Type B pancreatic cell (in vitro differentiated cells): ENCODE measurements around the gene SDHAF1. TPM values are rescaled to one million over a fixed set of nuclear protein-coding genes. Genes with fewer than 3 reads are reported as not detected.
"Not testable (repeated sequence)": the region's sequence is repeated elsewhere in the genome, so short reads cannot be mapped to it uniquely, and the experiment has no call there.

Experiments used
- DNase-seq: peaks from one replicate; pipeline ENCODE4 v3.0.0; 2021; ENCODE audit warnings: mixed read lengths; ENCODE audit not compliant: unreplicated experiment; ENCODE audit errors: extremely low spot score
- H3K27ac Mint-ChIP-seq: 2 replicates; pipeline ENCODE4 v1.8.0; 2021; ENCODE audit warnings: mild to moderate bottlenecking, mixed read lengths
- H3K27me3 Mint-ChIP-seq: 2 replicates; pipeline ENCODE4 v1.8.0; 2021; ENCODE audit warnings: mixed read lengths
- H3K36me3 Mint-ChIP-seq: 2 replicates; pipeline ENCODE4 v1.8.0; 2021; ENCODE audit warnings: mixed read lengths
- H3K4me1 Mint-ChIP-seq: one replicate; pipeline ENCODE4 v1.8.0; 2021; ENCODE audit warnings: mixed read lengths; ENCODE audit not compliant: unreplicated experiment
- H3K4me3 Mint-ChIP-seq: 2 replicates; pipeline ENCODE4 v1.8.0; 2021; ENCODE audit warnings: mild to moderate bottlenecking, mixed read lengths
- H3K9me3 Mint-ChIP-seq: 2 replicates; pipeline ENCODE4 v1.8.0; 2021; ENCODE audit warnings: mixed read lengths
- long read RNA-seq: library from polyadenylated mRNA; unstranded; transcript quantifications from one replicate; pipeline ENCODE4 v2.0.0, GENCODE V29; 2020
- total RNA-seq: library from RNA; stranded (reverse); gene quantifications from 2 replicates; pipeline ENCODE4 v1.2.1, GENCODE V29; 2021; ENCODE audit warnings: low replicate concordance
- TF ChIP-seq, protein P1 (sequence below): fragments of 200-600 bp; sonication (generic); conservative IDR thresholded peaks from 2 replicates; pipeline ENCODE4 v1.5.0; 2021; ENCODE audit warnings: antibody characterized with exemption, mild to moderate bottlenecking

SDHAF1 gene, protein sequence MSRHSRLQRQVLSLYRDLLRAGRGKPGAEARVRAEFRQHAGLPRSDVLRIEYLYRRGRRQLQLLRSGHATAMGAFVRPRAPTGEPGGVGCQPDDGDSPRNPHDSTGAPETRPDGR
- total RNA-seq, result 16.1 and 17.3 TPM in 2 replicates
- long read RNA-seq, partial matches to known transcripts, result 0 of 2 reads
- long read RNA-seq, other reads (novel, unspliced or antisense), result 0 of 2 reads

DNA sequence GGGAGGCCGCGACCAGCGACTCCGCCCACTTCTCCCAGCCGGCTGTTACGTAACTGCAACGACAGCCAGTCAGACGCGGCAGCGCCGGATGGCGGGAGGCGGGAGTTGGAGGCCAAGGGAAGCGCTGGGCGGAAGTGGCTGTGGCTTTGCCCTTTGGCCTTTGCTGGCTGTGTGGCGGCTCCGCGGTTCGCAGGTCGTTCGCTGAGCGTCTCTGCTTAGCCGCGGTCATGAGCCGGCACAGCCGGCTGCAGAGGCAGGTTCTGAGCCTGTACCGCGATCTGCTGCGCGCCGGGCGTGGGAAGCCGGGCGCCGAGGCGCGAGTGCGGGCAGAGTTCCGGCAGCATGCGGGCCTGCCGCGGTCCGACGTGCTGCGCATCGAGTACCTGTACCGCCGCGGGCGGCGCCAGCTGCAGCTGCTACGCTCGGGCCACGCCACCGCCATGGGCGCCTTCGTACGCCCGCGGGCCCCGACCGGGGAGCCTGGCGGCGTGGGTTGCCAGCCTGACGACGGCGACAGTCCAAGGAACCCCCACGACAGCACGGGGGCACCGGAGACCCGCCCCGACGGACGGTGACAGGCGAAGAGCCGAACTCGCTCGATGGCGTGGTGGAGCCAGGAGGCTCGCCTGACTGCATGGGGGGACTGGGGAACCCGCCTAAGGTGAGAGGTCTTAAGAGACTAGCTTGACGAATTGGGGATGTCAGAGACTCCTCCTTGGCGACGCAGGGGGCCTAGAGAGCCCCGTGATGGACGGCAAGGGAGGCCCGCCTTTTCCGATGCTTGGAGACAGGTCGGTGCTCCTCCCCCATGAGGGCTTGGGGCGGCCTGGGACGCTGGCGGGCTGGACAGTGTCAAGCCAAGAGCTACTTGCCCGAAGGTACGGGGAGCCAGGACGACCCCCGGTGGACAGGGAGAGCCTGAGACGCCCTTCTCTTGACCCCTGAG is at the start of gene SDHAF1:
Gene SDHAF1 (plus strand): TSS at position 141 of the 946 bp plus-strand sequence. CDS start 87 bp downstream, at position 228.
- Mint-ChIP-seq H3K36me3 (peaks cover 8% of the 10 kb centered on the region), H3K27me3 (peaks cover 2% of the 10 kb centered on the region), H3K9me3 (no peaks in the 10 kb centered on the region), H3K4me1 (peaks cover 22% of the 10 kb centered on the region), H3K27ac (peak within 1 kb of the TSS; percentile 92), H3K4me3 (peak within 1 kb of the TSS; percentile 93)
- peak; percentile 92 for DNase-seq
- TF ChIP-seq, protein P1, sequence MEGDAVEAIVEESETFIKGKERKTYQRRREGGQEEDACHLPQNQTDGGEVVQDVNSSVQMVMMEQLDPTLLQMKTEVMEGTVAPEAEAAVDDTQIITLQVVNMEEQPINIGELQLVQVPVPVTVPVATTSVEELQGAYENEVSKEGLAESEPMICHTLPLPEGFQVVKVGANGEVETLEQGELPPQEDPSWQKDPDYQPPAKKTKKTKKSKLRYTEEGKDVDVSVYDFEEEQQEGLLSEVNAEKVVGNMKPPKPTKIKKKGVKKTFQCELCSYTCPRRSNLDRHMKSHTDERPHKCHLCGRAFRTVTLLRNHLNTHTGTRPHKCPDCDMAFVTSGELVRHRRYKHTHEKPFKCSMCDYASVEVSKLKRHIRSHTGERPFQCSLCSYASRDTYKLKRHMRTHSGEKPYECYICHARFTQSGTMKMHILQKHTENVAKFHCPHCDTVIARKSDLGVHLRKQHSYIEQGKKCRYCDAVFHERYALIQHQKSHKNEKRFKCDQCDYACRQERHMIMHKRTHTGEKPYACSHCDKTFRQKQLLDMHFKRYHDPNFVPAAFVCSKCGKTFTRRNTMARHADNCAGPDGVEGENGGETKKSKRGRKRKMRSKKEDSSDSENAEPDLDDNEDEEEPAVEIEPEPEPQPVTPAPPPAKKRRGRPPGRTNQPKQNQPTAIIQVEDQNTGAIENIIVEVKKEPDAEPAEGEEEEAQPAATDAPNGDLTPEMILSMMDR, result no peak

DNA sequence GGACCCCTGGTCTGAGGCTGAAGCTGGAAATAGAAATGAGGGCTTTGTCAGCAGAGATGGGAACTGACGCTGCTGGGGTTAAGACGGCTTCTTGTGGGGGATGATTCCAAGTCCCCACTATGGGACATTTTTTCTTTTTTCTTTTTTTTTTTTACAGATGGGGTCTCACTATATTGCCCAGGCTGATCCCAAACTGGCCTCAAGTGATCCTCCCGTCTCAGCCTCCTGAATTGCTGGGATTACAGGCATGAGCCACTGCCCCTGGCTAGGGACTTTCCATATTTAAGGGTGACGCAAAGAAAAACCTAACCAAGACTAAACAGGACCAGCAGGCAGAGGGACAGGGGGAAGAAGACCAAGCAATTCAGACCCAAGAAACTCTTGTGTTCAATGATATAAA is 48.8 kb upstream of the SDHAF1 start:
- peak overlapping the region; percentile 13 for H3K27ac Mint-ChIP-seq
- H3K36me3 Mint-ChIP-seq, result peaks cover 13% of the 10 kb centered on the region
- no peak for DNase-seq
- peaks cover 4% of the 10 kb centered on the region for H3K4me1 Mint-ChIP-seq
- H3K27me3 Mint-ChIP-seq, result no peaks in the 10 kb centered on the region
- H3K9me3 Mint-ChIP-seq, result no peaks in the 10 kb centered on the region
- H3K4me3 Mint-ChIP-seq, result no peak overlapping the region
- TF ChIP-seq, protein P1, result no peak

DNA sequence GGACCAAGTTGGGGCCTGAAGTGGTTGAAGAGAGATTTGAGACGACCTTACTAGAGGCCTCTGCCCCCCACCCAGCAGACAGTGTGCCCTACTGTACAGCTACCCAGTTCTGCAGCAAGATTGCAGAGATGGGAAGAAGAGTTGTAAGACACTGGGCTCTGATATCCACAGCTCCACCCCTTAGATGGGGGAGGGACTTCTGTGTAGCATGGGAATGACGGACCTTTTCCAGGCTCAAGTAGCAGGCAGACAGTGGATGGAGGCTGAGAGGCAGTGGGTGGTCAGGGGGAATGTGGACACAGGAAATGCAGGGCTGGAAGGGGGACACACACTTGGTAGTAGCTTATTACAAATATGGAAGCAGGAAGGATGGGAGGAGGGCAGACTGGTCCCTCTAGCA is 45.9 kb upstream of the SDHAF1 start:
- no peak for DNase-seq
- H3K4me1 Mint-ChIP-seq, result peaks cover 4% of the 10 kb centered on the region
- no peak overlapping the region for H3K4me3 Mint-ChIP-seq
- no peaks in the 10 kb centered on the region for H3K27me3 Mint-ChIP-seq
- H3K27ac Mint-ChIP-seq, result no peak overlapping the region
- no peaks in the 10 kb centered on the region for H3K9me3 Mint-ChIP-seq
- TF ChIP-seq, protein P1, result no peak
- H3K36me3 Mint-ChIP-seq, result peaks cover 1% of the 10 kb centered on the region

DNA sequence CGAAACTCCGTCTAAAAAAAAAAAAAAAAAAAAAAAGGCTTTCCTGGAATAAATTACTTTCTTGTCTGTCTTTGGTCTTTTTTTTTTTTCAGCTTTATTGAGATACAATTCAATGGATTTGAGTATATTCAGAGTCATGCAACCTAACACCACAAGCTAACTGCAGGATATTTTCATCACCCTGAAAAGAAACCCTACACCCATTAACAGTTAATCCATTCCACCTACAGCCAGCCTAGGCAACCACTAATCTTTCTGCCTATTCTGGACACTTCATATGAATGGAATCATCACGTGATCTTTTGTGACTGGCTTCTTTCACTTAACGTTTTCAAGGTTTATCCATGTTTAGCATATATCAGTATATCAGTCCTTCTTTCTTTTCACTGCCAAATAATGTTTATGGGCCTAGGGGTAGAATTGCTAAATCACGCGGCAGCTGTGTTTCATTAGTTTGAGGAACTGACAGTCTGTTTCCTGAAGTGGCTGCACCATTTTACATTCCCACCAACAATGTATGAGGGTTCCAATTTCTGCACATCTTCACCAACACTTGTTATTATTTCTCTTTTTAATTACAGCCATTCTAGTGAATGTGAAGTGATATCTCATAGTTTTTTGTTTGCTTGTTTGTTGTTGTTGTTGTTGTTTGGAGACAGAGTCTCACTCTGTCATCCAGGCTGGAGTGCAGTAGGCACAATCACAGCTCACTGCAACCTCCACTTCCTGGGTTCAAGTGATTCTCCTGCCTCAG is 38.9 kb upstream of the SDHAF1 start:
- Mint-ChIP-seq H3K36me3 (no peaks in the 10 kb centered on the region), H3K27ac (no peak overlapping the region), H3K4me3 (no peak overlapping the region), H3K27me3 (peaks cover 45% of the 10 kb centered on the region), H3K9me3 (peaks cover 4% of the 10 kb centered on the region), H3K4me1 (no peaks in the 10 kb centered on the region)
- no peak for DNase-seq
- TF ChIP-seq, protein P1, result no peak

DNA sequence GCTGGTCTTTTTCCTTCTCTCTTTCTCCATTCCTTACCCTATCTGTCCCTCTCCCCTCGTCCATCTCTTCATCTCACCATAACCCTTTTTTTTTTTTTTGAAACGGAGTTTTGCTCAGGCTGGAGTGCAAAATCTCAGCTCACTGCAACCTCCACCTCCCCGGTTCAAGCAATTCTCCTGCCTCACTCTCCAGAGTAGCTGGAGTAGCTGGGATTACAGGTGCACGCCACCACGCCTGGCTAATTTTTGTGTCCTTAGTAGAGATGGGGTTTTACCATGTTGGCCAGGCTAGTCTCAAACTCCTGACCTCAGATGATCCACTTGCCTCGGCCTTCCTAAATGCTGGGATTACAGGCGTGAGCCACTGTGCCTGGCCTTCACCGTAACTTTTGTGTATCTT is 37.6 kb upstream of the SDHAF1 start:
- not testable (repeated sequence) for H3K4me3 Mint-ChIP-seq, H3K4me1 Mint-ChIP-seq, H3K9me3 Mint-ChIP-seq, H3K36me3 Mint-ChIP-seq, DNase-seq, H3K27ac Mint-ChIP-seq
- peaks cover 54% of the 10 kb centered on the region for H3K27me3 Mint-ChIP-seq
